Smooth muscle cell (in vitro differentiated cells): ENCODE measurements around the gene KDM4B. TPM values are rescaled to one million over a fixed set of nuclear protein-coding genes. Genes with fewer than 3 reads are reported as not detected.
A peak's percentile ranks its signal among the peaks of the same experiment; 100 is the strongest.

Experiments used
- DNase-seq: peaks from one replicate; lab custom pipeline; 2025; ENCODE audit not compliant: unreplicated experiment; lab: John Stamatoyannopoulos, UW
- H2AFZ ChIP-seq: fragments of 200-600 bp; sonication (generic); 2 replicates; pipeline ENCODE4 v1.6.0; 2016; ENCODE audit warnings: antibody characterized with exemption, low read depth, mild to moderate bottlenecking
- H3F3A ChIP-seq: fragments of 200-600 bp; sonication (generic); 2 replicates; pipeline ENCODE4 v1.6.0; 2017; ENCODE audit warnings: antibody characterized with exemption, low read depth
- H3K27ac ChIP-seq: fragments of 200-600 bp; sonication (generic); 2 replicates; pipeline ENCODE4 v1.5.1; 2016; ENCODE audit warnings: low read depth, mild to moderate bottlenecking
- H3K27me3 ChIP-seq: fragments of 200-600 bp; sonication (generic); 2 replicates; pipeline ENCODE4 v1.6.1; 2016; ENCODE audit warnings: low read depth, mild to moderate bottlenecking
- H3K36me3 ChIP-seq: fragments of 200-600 bp; sonication (generic); 2 replicates; pipeline ENCODE4 v1.5.1; 2016; ENCODE audit warnings: low read depth
- H3K4me1 ChIP-seq: fragments of 200-600 bp; sonication (generic); 2 replicates; pipeline ENCODE4 v1.5.1; 2016; ENCODE audit warnings: low read depth
- H3K4me2 ChIP-seq: fragments of 200-600 bp; sonication (generic); 2 replicates; pipeline ENCODE4 v1.6.0; 2016; ENCODE audit warnings: mild to moderate bottlenecking
- H3K4me3 ChIP-seq: fragments of 200-600 bp; sonication (generic); 2 replicates; pipeline ENCODE4 v1.5.1; 2016; ENCODE audit warnings: mild to moderate bottlenecking
- H3K79me2 ChIP-seq: fragments of 200-600 bp; sonication (generic); 2 replicates; pipeline ENCODE4 v1.6.0; 2016; ENCODE audit warnings: low read depth, mild to moderate bottlenecking
- H3K9ac ChIP-seq: fragments of 200-600 bp; sonication (generic); 2 replicates; pipeline ENCODE4 v1.6.0; 2016; ENCODE audit warnings: low read depth
- H3K9me3 ChIP-seq: fragments of 200-600 bp; sonication (generic); replicated peaks from 2 replicates; pipeline ENCODE4 v1.5.1; 2016; ENCODE audit warnings: low read depth
- H4K20me1 ChIP-seq: fragments of 200-600 bp; sonication (generic); 2 replicates; pipeline ENCODE4 v1.6.0; 2016; ENCODE audit warnings: low read depth
- WGBS: methylation state at CpG from one replicate; pipeline ENCODE4 v1.1.7; 2016; ENCODE audit warnings: low lambda C conversion rate; 5-methylcytosine and 5-hydroxymethylcytosine counted together
- polyA plus RNA-seq: library from polyadenylated mRNA; unstranded; fragments of >200 nt; fragmentation: Nextera tagmentation; extraction: Ambion mirVana; gene quantifications from 2 replicates; pipeline ENCODE4 v1.2.1, GENCODE V29; 2016
- total RNA-seq: library from RNA; depleted of rRNA; stranded (reverse); fragments of >200 nt; gene quantifications from 2 replicates; pipeline ENCODE4 v1.2.3, GENCODE V29; 2014
- TF ChIP-seq, protein P1 (sequence below): fragments of 200-600 bp; sonication (generic); IDR thresholded peaks from 2 replicates; pipeline ENCODE4 v1.5.1; 2017; ENCODE audit warnings: borderline replicate concordance, mild to moderate bottlenecking, antibody characterized with exemption; ENCODE audit not compliant: insufficient read depth, poor library complexity, severe bottlenecking

KDM4B gene
- total and polyA plus RNA-seq, 2 experiments from 2014 or later, result 27.9 to 32.3 TPM

DNA sequence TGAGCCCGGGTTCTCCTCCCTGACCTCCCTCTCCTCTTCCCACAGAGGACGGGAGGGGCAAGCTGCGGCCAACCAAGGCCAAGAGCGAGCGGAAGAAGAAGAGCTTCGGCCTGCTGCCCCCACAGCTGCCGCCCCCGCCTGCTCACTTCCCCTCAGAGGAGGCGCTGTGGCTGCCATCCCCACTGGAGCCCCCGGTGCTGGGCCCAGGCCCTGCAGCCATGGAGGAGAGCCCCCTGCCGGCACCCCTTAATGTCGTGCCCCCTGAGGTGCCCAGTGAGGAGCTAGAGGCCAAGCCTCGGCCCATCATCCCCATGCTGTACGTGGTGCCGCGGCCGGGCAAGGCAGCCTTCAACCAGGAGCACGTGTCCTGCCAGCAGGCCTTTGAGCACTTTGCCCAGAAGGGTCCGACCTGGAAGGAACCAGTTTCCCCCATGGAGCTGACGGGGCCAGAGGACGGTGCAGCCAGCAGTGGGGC lies 162.2 kb downstream of the KDM4B start:
- no peak overlapping the region for H2AFZ ChIP-seq
- H3K27ac ChIP-seq, result peak overlapping the region; percentile 35
- H4K20me1 ChIP-seq, result peaks cover 35% of the 10 kb centered on the region
- H3K9me3 ChIP-seq, result no peaks in the 10 kb centered on the region
- H3K9ac ChIP-seq, result no peak overlapping the region
- no peaks in the 10 kb centered on the region for H3K79me2 ChIP-seq
- H3K27me3 ChIP-seq, result no peaks in the 10 kb centered on the region
- TF ChIP-seq, protein P1, sequence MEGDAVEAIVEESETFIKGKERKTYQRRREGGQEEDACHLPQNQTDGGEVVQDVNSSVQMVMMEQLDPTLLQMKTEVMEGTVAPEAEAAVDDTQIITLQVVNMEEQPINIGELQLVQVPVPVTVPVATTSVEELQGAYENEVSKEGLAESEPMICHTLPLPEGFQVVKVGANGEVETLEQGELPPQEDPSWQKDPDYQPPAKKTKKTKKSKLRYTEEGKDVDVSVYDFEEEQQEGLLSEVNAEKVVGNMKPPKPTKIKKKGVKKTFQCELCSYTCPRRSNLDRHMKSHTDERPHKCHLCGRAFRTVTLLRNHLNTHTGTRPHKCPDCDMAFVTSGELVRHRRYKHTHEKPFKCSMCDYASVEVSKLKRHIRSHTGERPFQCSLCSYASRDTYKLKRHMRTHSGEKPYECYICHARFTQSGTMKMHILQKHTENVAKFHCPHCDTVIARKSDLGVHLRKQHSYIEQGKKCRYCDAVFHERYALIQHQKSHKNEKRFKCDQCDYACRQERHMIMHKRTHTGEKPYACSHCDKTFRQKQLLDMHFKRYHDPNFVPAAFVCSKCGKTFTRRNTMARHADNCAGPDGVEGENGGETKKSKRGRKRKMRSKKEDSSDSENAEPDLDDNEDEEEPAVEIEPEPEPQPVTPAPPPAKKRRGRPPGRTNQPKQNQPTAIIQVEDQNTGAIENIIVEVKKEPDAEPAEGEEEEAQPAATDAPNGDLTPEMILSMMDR, result no peak
- H3K36me3 ChIP-seq, result no peaks in the 10 kb centered on the region
- H3K4me1 ChIP-seq, result peaks cover 35% of the 10 kb centered on the region
- no peak overlapping the region for H3K4me3 ChIP-seq
- 84% methylated on average over 20 of the region's 21 CpGs for WGBS
- DNase-seq, result no peak
- no peaks in the 10 kb centered on the region for H3F3A ChIP-seq
- no peak overlapping the region for H3K4me2 ChIP-seq

DNA sequence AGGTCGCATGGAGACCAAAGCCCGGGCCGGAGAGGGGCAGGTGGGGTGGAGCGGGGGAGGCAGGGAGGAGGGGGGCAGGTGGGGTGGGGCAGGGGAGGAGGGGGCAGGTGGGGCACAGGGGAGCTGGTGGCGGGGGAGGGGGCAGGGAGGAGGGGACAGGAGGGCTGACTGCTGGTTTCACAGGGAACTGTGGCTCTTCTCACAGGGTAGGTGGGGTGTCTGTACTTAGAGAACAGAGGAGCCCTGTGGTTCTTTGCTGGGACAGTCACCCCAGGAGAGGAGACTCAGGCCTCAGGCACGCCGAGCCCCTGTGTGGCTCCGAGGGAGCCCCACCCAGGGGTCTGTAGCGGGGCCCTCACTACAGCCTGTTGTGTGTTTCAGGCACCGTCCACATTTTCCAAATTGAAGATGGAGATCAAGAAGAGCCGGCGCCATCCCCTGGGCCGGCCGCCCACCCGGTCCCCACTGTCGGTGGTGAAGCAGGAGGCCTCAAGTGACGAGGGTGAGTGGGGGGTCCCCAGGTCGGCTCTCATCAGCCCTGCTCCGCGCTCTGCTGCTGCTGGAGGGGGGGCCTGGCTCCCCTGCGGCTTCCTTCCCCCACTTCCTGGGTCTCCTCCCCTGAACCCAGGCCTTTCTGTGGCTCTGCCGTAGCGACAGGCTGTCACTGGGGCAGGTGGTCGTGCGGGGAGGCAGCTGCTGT lies 162.7 kb downstream of the KDM4B start:
- WGBS, result 73% methylated on average over 21 of the region's 25 CpGs
- Histone ChIP-seq H3F3A (no peaks in the 10 kb centered on the region), H3K4me2 (no peak overlapping the region), H3K79me2 (no peaks in the 10 kb centered on the region), H3K4me3 (no peak overlapping the region), H3K27me3 (no peaks in the 10 kb centered on the region), H2AFZ (no peak overlapping the region), H3K27ac (peak overlapping the region; percentile 68), H4K20me1 (peaks cover 29% of the 10 kb centered on the region), H3K9ac (peak overlapping the region; percentile 43), H3K4me1 (peaks cover 30% of the 10 kb centered on the region), H3K36me3 (no peaks in the 10 kb centered on the region), H3K9me3 (no peaks in the 10 kb centered on the region)
- TF ChIP-seq, protein P1, result no peak
- DNase-seq, result no peak

DNA sequence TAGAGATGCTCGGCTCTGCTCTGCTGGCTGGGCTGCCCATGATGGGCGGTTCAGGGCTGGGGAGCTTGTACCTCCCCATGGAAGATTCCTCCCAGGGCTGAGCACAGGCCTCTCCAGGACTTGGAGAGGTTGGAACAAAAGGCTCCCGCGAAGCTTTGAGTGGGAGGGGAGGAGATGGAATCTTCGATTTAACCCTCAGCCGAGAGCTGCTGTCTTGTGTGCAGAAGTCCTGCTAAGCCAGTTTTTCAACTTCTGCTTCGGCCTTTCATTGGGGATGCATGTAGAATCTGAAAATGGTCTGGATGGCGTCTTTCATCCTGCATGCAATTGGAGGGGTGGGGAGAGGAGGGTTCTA lies 163.3 kb downstream of the KDM4B start:
- H3K4me2 ChIP-seq, result no peak overlapping the region
- TF ChIP-seq, protein P1, result no peak
- no peaks in the 10 kb centered on the region for H3K36me3 ChIP-seq
- H3K9me3 ChIP-seq, result no peaks in the 10 kb centered on the region
- no peak for DNase-seq
- H4K20me1 ChIP-seq, result peaks cover 25% of the 10 kb centered on the region
- 39% methylated on average over 8 of the region's 8 CpGs for WGBS
- no peaks in the 10 kb centered on the region for H3K27me3 ChIP-seq
- H2AFZ ChIP-seq, result no peak overlapping the region
- H3K79me2 ChIP-seq, result no peaks in the 10 kb centered on the region
- H3K9ac ChIP-seq, result peak overlapping the region; percentile 43
- peaks cover 29% of the 10 kb centered on the region for H3K4me1 ChIP-seq
- no peaks in the 10 kb centered on the region for H3F3A ChIP-seq
- peak overlapping the region; percentile 68 for H3K27ac ChIP-seq
- no peak overlapping the region for H3K4me3 ChIP-seq
